Activated B cell treated with CpG ODN at 0.5 μM for 24 hours (primary cell): ENCODE results near the gene ZNF691. TPM values are rescaled to one million over a fixed set of nuclear protein-coding genes. Genes with fewer than 3 reads are reported as not detected.

Experiments
- ATAC-seq: fragments of 200-7000 bp; cut with Tn5 transposase; one replicate; pipeline ENCODE4 v1.10.0; 2021; ENCODE audit warnings: low read depth, mild to moderate bottlenecking, moderate library complexity
- CTCF ChIA-PET: fragments of 350-600 bp; sonication (Branson Sonifier 250); formaldehyde crosslinking; loops from one replicate; lab custom pipeline; 2021; ENCODE audit warnings: antibody characterized with exemption; lab: Charles Lee
- POLR2A ChIA-PET: fragments of 350-600 bp; sonication (Branson Sonifier 250); formaldehyde crosslinking; loops from one replicate; lab custom pipeline; 2021; ENCODE audit warnings: antibody characterized with exemption; lab: Charles Lee
- DNase-seq: peaks from one replicate; pipeline ENCODE4 v3.0.0; 2022
- H3K27ac Mint-ChIP-seq: one replicate; pipeline ENCODE4 v1.8.0; 2020; ENCODE audit warnings: mixed read lengths
- H3K27me3 Mint-ChIP-seq: one replicate; pipeline ENCODE4 v1.8.0; 2021; ENCODE audit warnings: mixed read lengths
- H3K36me3 Mint-ChIP-seq: one replicate; pipeline ENCODE4 v1.8.0; 2021; ENCODE audit warnings: low read depth, mixed read lengths
- H3K4me1 Mint-ChIP-seq: one replicate; pipeline ENCODE4 v1.8.0; 2021; ENCODE audit warnings: mixed read lengths
- H3K4me3 Mint-ChIP-seq: one replicate; pipeline ENCODE4 v1.8.0; 2020; ENCODE audit warnings: mild to moderate bottlenecking, mixed read lengths
- H3K9me3 Mint-ChIP-seq: one replicate; pipeline ENCODE4 v1.8.0; 2020; ENCODE audit warnings: mixed read lengths
- CTCF ChIP-seq: fragments of 200-600 bp; IDR thresholded peaks from one replicate; pipeline ENCODE4 v1.8.0; 2022; ENCODE audit warnings: antibody characterized with exemption, mild to moderate bottlenecking
- intact Hi-C: fragments of 100-400 bp; cut with micrococcal nuclease; formaldehyde crosslinking; loops from one replicate; pipeline ENCODE4 v1.15.1; 2024
- total RNA-seq: library from RNA; stranded (reverse); gene quantifications from 2 replicates; pipeline ENCODE4 v1.2.3, GENCODE V29; 2022

Gene ZNF691
- total RNA-seq, 1 donor from 2014 or later: 16.1 TPM

DNA sequence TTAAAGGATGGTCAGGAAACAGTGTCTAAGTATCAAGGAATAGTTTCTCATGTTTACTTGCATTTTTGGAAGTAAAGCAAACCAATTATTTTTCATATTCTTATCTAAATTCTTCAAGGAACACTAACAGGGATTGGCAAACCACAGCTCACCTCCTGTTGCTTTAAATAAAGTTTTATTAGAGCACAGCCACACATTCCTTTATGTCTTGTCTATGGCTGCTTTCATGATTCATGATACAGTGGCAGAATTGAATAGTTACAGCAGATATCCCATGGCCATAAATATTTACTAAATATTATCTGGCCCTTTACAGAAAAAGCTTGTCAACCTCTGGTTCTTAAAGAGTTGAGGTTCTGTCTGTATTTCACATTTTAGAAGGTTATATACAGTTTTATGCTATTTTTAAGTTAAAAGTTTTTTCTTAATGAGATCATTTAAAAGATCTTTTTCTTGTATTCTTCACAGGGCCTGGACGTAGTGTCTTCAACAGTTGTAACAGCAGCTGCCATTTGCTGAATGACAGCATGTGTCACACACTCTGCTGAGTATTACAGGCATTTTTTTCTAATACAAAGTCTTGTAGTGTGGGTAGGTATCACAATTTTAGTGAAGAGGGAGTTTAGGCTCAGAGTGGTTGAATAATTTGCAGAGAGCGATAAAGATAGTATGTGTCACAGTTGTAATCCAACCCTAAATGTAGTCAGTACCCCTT is 2.6 kb downstream of the ZNF691 start:
- CTCF ChIA-PET: no interaction called here

DNA sequence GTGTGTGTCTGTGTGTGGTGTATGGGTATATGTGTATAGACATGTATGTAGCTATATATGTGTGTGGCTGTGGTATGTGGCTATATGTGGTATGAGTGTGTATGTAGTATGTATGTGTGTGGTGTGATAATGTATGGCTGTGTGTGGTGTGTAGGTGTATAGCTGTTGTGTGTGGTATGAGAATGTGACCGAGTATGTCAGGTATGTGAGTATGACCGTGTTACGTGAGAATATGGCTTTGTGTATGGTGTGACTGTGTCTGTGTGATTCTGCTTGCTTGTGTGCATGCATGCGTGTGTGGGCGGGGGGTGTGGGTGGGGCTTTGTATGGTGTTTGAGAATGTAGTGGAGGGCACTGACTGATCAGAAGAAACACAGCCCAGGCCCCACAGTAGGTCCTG is 3.5 kb downstream of the ZNF691 start:
- peaks cover 37% of the 10 kb centered on the region for H3K36me3 Mint-ChIP-seq
- no peak for TF ChIP-seq CTCF
- no peak for DNase-seq
- intact Hi-C loops: loop anchor here (5.0 kb wide), 1 partner anchor 72 kb away; no protein-coding TSS in a partner anchor
- CTCF ChIA-PET: interaction anchor here (1.3 kb wide), 1 partner anchor 63 kb away, joined by 3 read pairs; no protein-coding TSS in a partner anchor
- peak overlapping the region; percentile 19 for H3K27ac Mint-ChIP-seq
- peaks cover 66% of the 10 kb centered on the region for H3K4me1 Mint-ChIP-seq
- H3K4me3 Mint-ChIP-seq: no peak overlapping the region
- POLR2A ChIA-PET: interaction anchor here (0.7 kb wide), 1 partner anchor 82 kb away, joined by 5 read pairs; no protein-coding TSS in a partner anchor
- H3K27me3 Mint-ChIP-seq: no peaks in the 10 kb centered on the region
- H3K9me3 Mint-ChIP-seq: no peaks in the 10 kb centered on the region
- ATAC-seq: no peak

More for the DNA sequence above, 2.6 kb downstream of the ZNF691 start:
- H3K9me3 Mint-ChIP-seq: no peaks in the 10 kb centered on the region
- ATAC-seq (no peak), DNase-seq (no peak)
- POLR2A ChIA-PET: no interaction called here
- TF ChIP-seq CTCF: no peak
- peaks cover 65% of the 10 kb centered on the region for H3K4me1 Mint-ChIP-seq
- no peaks in the 10 kb centered on the region for H3K27me3 Mint-ChIP-seq
- no peak overlapping the region for H3K27ac Mint-ChIP-seq
- H3K36me3 Mint-ChIP-seq: peaks cover 37% of the 10 kb centered on the region
- intact Hi-C loops: loop anchor here (5.0 kb wide), 1 partner anchor 73 kb away; no protein-coding TSS in a partner anchor
- no peak overlapping the region for H3K4me3 Mint-ChIP-seq

GRCh38 chr1:42851420-42851819 is 5.0 kb downstream of the ZNF691 start:
- DNase-seq (no peak), ATAC-seq (no peak)
- no peaks in the 10 kb centered on the region for H3K9me3 Mint-ChIP-seq
- TF ChIP-seq CTCF: no peak
- H3K27me3 Mint-ChIP-seq: no peaks in the 10 kb centered on the region
- POLR2A ChIA-PET: no interaction called here
- H3K27ac Mint-ChIP-seq: peak overlapping the region; percentile 64
- CTCF ChIA-PET: interaction anchor here (1.3 kb wide), 1 partner anchor 62 kb away, joined by 3 read pairs; no protein-coding TSS in a partner anchor
- peaks cover 33% of the 10 kb centered on the region for H3K36me3 Mint-ChIP-seq
- peaks cover 59% of the 10 kb centered on the region for H3K4me1 Mint-ChIP-seq
- intact Hi-C loops: no loop called here
- no peak overlapping the region for H3K4me3 Mint-ChIP-seq

DNA sequence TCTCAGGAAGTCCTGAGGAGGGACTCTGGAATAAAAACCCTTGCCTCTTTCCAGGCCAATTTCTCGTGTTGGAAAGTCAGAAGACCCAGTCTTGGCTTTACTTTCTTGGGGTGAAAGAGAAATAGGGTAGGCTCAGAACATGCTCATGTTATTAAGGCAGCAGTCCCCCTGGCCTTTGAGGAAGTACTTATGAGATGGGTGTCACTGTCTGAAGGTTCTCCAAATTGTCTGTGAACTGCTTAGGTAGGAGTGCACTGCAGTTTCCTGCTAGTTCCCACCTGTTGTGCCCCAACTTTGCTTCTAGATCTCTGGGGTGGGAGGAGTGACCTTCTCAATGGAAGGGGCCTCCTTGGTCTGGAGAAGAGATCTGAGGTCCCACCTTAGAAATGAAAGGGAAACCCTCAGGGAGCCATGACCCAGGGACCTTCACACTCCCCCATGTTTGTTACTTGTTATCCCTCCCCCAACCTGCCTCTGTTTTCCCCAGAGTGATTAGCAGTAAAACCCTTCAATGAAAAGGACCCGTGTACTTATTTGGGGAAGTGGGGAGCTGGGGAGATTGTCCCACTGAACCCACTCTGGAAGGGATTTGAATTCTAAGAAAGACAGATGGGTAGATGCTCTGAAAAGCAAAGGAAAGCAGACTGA is 5.7 kb downstream of the ZNF691 start:
- H3K4me3 Mint-ChIP-seq: no peak overlapping the region
- intact Hi-C loops: no loop called here
- H3K27ac Mint-ChIP-seq: peak overlapping the region; percentile 64
- TF ChIP-seq CTCF: no peak
- CTCF ChIA-PET: no interaction called here
- DNase-seq: no peak
- no peaks in the 10 kb centered on the region for H3K9me3 Mint-ChIP-seq
- peak; percentile 18 for ATAC-seq
- peaks cover 54% of the 10 kb centered on the region for H3K4me1 Mint-ChIP-seq
- POLR2A ChIA-PET: no interaction called here
- H3K36me3 Mint-ChIP-seq: peaks cover 27% of the 10 kb centered on the region
- no peaks in the 10 kb centered on the region for H3K27me3 Mint-ChIP-seq

DNA sequence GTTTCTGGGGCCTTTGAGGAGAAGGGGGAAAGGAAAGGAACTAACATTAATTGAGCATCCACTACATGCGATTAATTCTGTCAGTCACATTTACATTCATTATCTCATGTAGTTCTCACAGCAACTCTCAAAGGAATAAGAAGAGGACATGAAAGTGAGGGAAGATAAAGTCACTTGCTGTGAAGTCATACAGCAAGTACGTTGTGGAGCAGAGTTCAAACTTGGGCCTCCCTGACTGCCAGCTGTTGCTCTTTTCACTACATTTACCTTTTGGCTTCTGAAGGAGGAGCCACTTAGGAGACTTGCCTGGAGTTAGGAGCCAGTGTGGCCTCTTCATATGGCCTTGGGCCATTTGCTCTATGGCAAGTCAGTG is 6.2 kb downstream of the ZNF691 start:
- peak; percentile 82 for ATAC-seq
- intact Hi-C loops: no loop called here
- H3K4me1 Mint-ChIP-seq: peaks cover 49% of the 10 kb centered on the region
- DNase-seq: no peak
- no peak overlapping the region for H3K4me3 Mint-ChIP-seq
- H3K36me3 Mint-ChIP-seq: peaks cover 27% of the 10 kb centered on the region
- H3K9me3 Mint-ChIP-seq: no peaks in the 10 kb centered on the region
- ChIA-PET CTCF (no interaction called here), POLR2A (no interaction called here)
- peak overlapping the region; percentile 64 for H3K27ac Mint-ChIP-seq
- no peak for TF ChIP-seq CTCF
- H3K27me3 Mint-ChIP-seq: no peaks in the 10 kb centered on the region
